HCT116 (cell line): Measurements from ENCODE around the gene TRIM50. TPM values are rescaled to one million over a fixed set of nuclear protein-coding genes. Genes with fewer than 3 reads are reported as not detected.
"Not testable (repeated sequence)": the region's sequence is repeated elsewhere in the genome, so short reads cannot be mapped to it uniquely, and the experiment has no call there.

Experiments used
- ATAC-seq: fragments of 200-7000 bp; cut with Tn5 transposase; 2 replicates; pipeline ENCODE4 v1.9.1; 2020; ENCODE audit warnings: mild to moderate bottlenecking, moderate library complexity
- BruUV-seq: library from RNA; stranded (reverse); fragments of 400-500 nt; replicated peaks from 2 replicates; lab custom pipeline; 2021; lab: Mats Ljungman, UMichigan
- CTCF ChIA-PET: fragments of 300-600 bp; sonication (Branson Sonifier 250); formaldehyde crosslinking; loops from one replicate; lab custom pipeline; 2021; ENCODE audit warnings: antibody characterized with exemption; lab: Charles Lee
- POLR2A ChIA-PET: fragments of 300-600, 350-600 bp; sonication (Branson Sonifier 250); formaldehyde crosslinking; loops from one replicate; lab custom pipeline; 2021; ENCODE audit warnings: antibody characterized with exemption; lab: Charles Lee
- RAD21 ChIA-PET, 2 experiments: fragments of 300-600 bp; sonication (Branson Sonifier 250); formaldehyde crosslinking; loops; one replicate each; lab custom pipeline; 2023; ENCODE audit warnings: low total read pairs in 2 of 2; ENCODE audit not compliant: uncharacterized antibody in 2 of 2, unreplicated experiment in 2 of 2, low non-redundant PET in 1 of 2; lab: Charles Lee
- DNase-seq: peaks from one replicate; pipeline ENCODE4 v3.0.0-alpha.2; 2010; ENCODE audit warnings: low read depth, low spot score
- H2AFZ ChIP-seq: fragments of 200-600 bp; shearing (Covaris generic), sonication (generic); 2 replicates; pipeline ENCODE4 v1.6.1; 2017; ENCODE audit warnings: low read depth, mixed run types, mixed read lengths, antibody characterized with exemption, low read length; ENCODE audit not compliant: poor library complexity, severe bottlenecking
- H3K27ac ChIP-seq: 2 replicates; pipeline ENCODE4 v1.5.1; 2012; ENCODE audit warnings: low read depth, low read length
- H3K27me3 ChIP-seq: fragments of 200-600 bp; sonication (generic); 2 replicates; pipeline ENCODE4 v1.6.1; 2016; ENCODE audit warnings: mixed run types, low read length, mixed read lengths; ENCODE audit not compliant: insufficient read depth
- H3K36me3 ChIP-seq, 2 experiments: fragments of 200-500 bp in 1 of 2; fragments of 200-600 bp in 1 of 2; sonication (Bioruptor generic) in 1 of 2; sonication (generic) in 1 of 2; 2 replicates each; pipeline versions ENCODE4 v1.5.1 to v1.6.1; 2014 to 2016; ENCODE audit warnings: low read length in 2 of 2, inconsistent platforms in 1 of 2, mixed read lengths in 1 of 2, mixed run types in 1 of 2; ENCODE audit not compliant: insufficient read depth in 2 of 2, control insufficient read depth in 1 of 2
- H3K4me1 ChIP-seq, 2 experiments: fragments of 200-600 bp in 1 of 2; sonication (generic) in 1 of 2; 2 replicates each; pipeline versions ENCODE4 v1.5.1 to v1.6.1; 2012 to 2017; ENCODE audit warnings: low read length in 2 of 2, inconsistent platforms in 1 of 2, mild to moderate bottlenecking in 1 of 2, mixed read lengths in 1 of 2, mixed run types in 1 of 2, moderate library complexity in 1 of 2; ENCODE audit not compliant: insufficient read depth in 2 of 2, control insufficient read depth in 1 of 2
- H3K4me2 ChIP-seq: fragments of 200-600 bp; sonication (generic); 2 replicates; pipeline ENCODE4 v1.6.1; 2017; ENCODE audit warnings: mixed run types, low read length, mixed read lengths
- H3K4me3 ChIP-seq, 2 experiments: fragments of 200-600 bp in 1 of 2; sonication (generic) in 1 of 2; replicated peaks in 1 of 2; 2 replicates each; pipeline ENCODE4 v1.5.1; 2011 to 2016; ENCODE audit warnings: low read length in 2 of 2, control low read depth in 1 of 2, low read depth in 1 of 2, mild to moderate bottlenecking in 1 of 2, mixed read lengths in 1 of 2, mixed run types in 1 of 2
- H3K79me2 ChIP-seq: fragments of 200-600 bp; sonication (generic); 2 replicates; pipeline ENCODE4 v1.6.1; 2017; ENCODE audit warnings: mild to moderate bottlenecking, mixed run types, low read length, moderate library complexity, mixed read lengths; ENCODE audit not compliant: insufficient read depth
- H3K9ac ChIP-seq: fragments of 200-600 bp; sonication (generic); 2 replicates; pipeline ENCODE4 v1.6.1; 2016; ENCODE audit warnings: low read length, mixed read lengths
- H3K9me2 ChIP-seq: fragments of 200-600 bp; sonication (generic), shearing (Covaris generic); 2 replicates; pipeline ENCODE4 v1.6.1; 2017; ENCODE audit warnings: mixed run types, mild to moderate bottlenecking, moderate library complexity; ENCODE audit not compliant: insufficient read depth
- H3K9me3 ChIP-seq, 2 experiments: fragments of 200-500 bp in 1 of 2; fragments of 200-600 bp in 1 of 2; sonication (Bioruptor generic) in 1 of 2; sonication (generic) in 1 of 2; 2 replicates each; pipeline ENCODE4 v1.6.1; 2014 to 2017; ENCODE audit warnings: low read length in 2 of 2, mixed read lengths in 2 of 2, inconsistent platforms in 1 of 2, low read depth in 1 of 2, mild to moderate bottlenecking in 1 of 2, mixed run types in 1 of 2, moderate library complexity in 1 of 2; ENCODE audit not compliant: control insufficient read depth in 1 of 2, insufficient read depth in 1 of 2
- H4K20me1 ChIP-seq: fragments of 200-600 bp; sonication (generic), shearing (Covaris generic); 2 replicates; pipeline ENCODE4 v1.6.1; 2017; ENCODE audit warnings: mixed run types, mild to moderate bottlenecking, moderate library complexity; ENCODE audit not compliant: insufficient read depth
- ATF3 ChIP-seq: IDR thresholded peaks from 2 replicates; pipeline ENCODE4 v1.6.1; 2012
- CBX3 ChIP-seq: IDR thresholded peaks from 2 replicates; pipeline ENCODE4 v1.6.1; 2012; ENCODE audit warnings: low read depth
- CEBPB ChIP-seq: IDR thresholded peaks from 2 replicates; pipeline ENCODE4 v1.6.1; 2012; ENCODE audit warnings: low read depth
- CTCF ChIP-seq, 3 experiments: fragments of 200-600 bp in 1 of 3; sonication (generic) in 1 of 3; IDR thresholded peaks in 2 of 3; conservative IDR thresholded peaks in 1 of 3; 2 replicates each; pipeline ENCODE4 v1.5.1; 2012 to 2017; ENCODE audit warnings: low read depth in 2 of 3, low read length in 2 of 3, antibody characterized with exemption in 1 of 3, borderline replicate concordance in 1 of 3, control low read depth in 1 of 3, mild to moderate bottlenecking in 1 of 3, mixed read lengths in 1 of 3, mixed run types in 1 of 3, moderate library complexity in 1 of 3; ENCODE audit not compliant: insufficient read depth in 1 of 3
- EGR1 ChIP-seq: IDR thresholded peaks from 2 replicates; pipeline ENCODE4 v1.6.1; 2012; ENCODE audit warnings: low read depth
- ELF1 ChIP-seq: IDR thresholded peaks from 2 replicates; pipeline ENCODE4 v1.6.1; 2012; ENCODE audit warnings: low read depth, borderline replicate concordance
- EZH2phosphoT487 ChIP-seq: fragments of 200-600 bp; IDR thresholded peaks from 2 replicates; pipeline ENCODE4 v1.6.1; 2018; ENCODE audit warnings: antibody characterized with exemption, borderline replicate concordance
- FOSL1 ChIP-seq: IDR thresholded peaks from 2 replicates; pipeline ENCODE4 v1.6.1; 2012; ENCODE audit warnings: low read depth
- JUND ChIP-seq: IDR thresholded peaks from 2 replicates; pipeline ENCODE4 v1.6.1; 2012
- MAX ChIP-seq: IDR thresholded peaks from 2 replicates; pipeline ENCODE4 v1.6.1; 2012
- POLR2A ChIP-seq: IDR thresholded peaks from 2 replicates; pipeline ENCODE4 v1.7.0; 2011; ENCODE audit warnings: borderline replicate concordance; ENCODE audit not compliant: insufficient read depth, insufficient read length; ENCODE audit errors: extremely low read depth
- POLR2AphosphoS5 ChIP-seq: IDR thresholded peaks from 2 replicates; pipeline ENCODE4 v1.6.1; 2011; ENCODE audit warnings: mild to moderate bottlenecking, low read depth, low read length, moderate library complexity
- RAD21 ChIP-seq: IDR thresholded peaks from 2 replicates; pipeline ENCODE4 v1.6.1; 2012; ENCODE audit warnings: low read depth, mild to moderate bottlenecking
- SIN3A ChIP-seq: IDR thresholded peaks from 2 replicates; pipeline ENCODE4 v1.6.1; 2012; ENCODE audit warnings: low read depth
- SP1 ChIP-seq: IDR thresholded peaks from 2 replicates; pipeline ENCODE4 v1.6.1; 2012; ENCODE audit warnings: low read depth
- SRF ChIP-seq: IDR thresholded peaks from 2 replicates; pipeline ENCODE4 v1.6.1; 2012; ENCODE audit warnings: low read depth
- TCF7L2 ChIP-seq: IDR thresholded peaks from 2 replicates; pipeline ENCODE4 v1.7.0; 2011; ENCODE audit warnings: borderline replicate concordance, inconsistent platforms; ENCODE audit not compliant: insufficient read depth, insufficient read length; ENCODE audit errors: extremely low read depth
- YY1 ChIP-seq: IDR thresholded peaks from 2 replicates; pipeline ENCODE4 v1.6.1; 2011; ENCODE audit warnings: low read length, low read depth, moderate library complexity, mild to moderate bottlenecking; ENCODE audit not compliant: insufficient replicate concordance; ENCODE audit errors: extremely low read depth
- ZFX ChIP-seq: fragments of 450-650 bp; IDR thresholded peaks from 2 replicates; pipeline ENCODE4 v1.6.1; 2017
- intact Hi-C: fragments of 100-400 bp; cut with micrococcal nuclease; formaldehyde crosslinking; loops from 2 replicates; pipeline ENCODE4 v1.10.0; 2022
- total RNA-seq: library from RNA; stranded (reverse); gene quantifications from one replicate; pipeline ENCODE4 v1.2.1, GENCODE V29; 2021; ENCODE audit not compliant: unreplicated experiment

The TRIM50 gene
- total RNA-seq, 1 experiment from 2014 or later: not detected

- peaks cover 9 to 21% of the 10 kb centered on the region in 2 experiments for H3K4me1 ChIP-seq
- H3K9ac ChIP-seq, intact Hi-C loops, H4K20me1 ChIP-seq, RAD21 ChIA-PET, DNase-seq, H3K27ac ChIP-seq, BruUV-seq, H3K4me3 ChIP-seq, CTCF ChIA-PET, POLR2A ChIA-PET, H2AFZ ChIP-seq, ATAC-seq, H3K27me3 ChIP-seq, H3K4me2 ChIP-seq, H3K9me2 ChIP-seq, H3K9me3 ChIP-seq: not testable (repeated sequence)
- peaks cover 31% of the 10 kb centered on the region for H3K79me2 ChIP-seq
- H3K36me3 ChIP-seq: peaks cover 9 to 19% of the 10 kb centered on the region in 2 experiments; a peak in 3 of 4 replicates
Observed at GRCh38 chr7:73304612-73305387, 23.1 kb downstream of the TRIM50 start.

GRCh38 chr7:73304071-73304470 lies 23.8 kb downstream of the TRIM50 start:
- Histone ChIP-seq H3K4me1 (peaks cover 5 to 16% of the 10 kb centered on the region in 2 experiments), H4K20me1 (no peaks in the 10 kb centered on the region), H3K27ac (no peak overlapping the region), H3K27me3 (no peaks in the 10 kb centered on the region), H3K4me3 (no peak overlapping the region), H3K4me2 (no peak overlapping the region), H3K9me3 (no peaks in the 10 kb centered on the region), H2AFZ (no peak overlapping the region), H3K9me2 (no peaks in the 10 kb centered on the region), H3K79me2 (peaks cover 31% of the 10 kb centered on the region), H3K36me3 (peaks cover 9 to 19% of the 10 kb centered on the region in 2 experiments; a peak in 3 of 4 replicates), H3K9ac (no peak overlapping the region)
- ATAC-seq: no peak
- no peak for TF ChIP-seq SIN3A
- TF ChIP-seq YY1: no peak
- TF ChIP-seq ELF1: no peak
- TF ChIP-seq MAX: no peak
- no peak for TF ChIP-seq ATF3
- TF ChIP-seq CTCF (IDR thresholded peaks at IDR 0.05 in 2 of 3, conservative IDR thresholded peaks at IDR 0.05 in 1 of 3; ENCODE audit: borderline replicate concordance in 1 of 3, insufficient read depth in 1 of 3, low read depth in 2 of 3, low read length in 2 of 3): no peak
- TF ChIP-seq RAD21: no peak
- no peak for TF ChIP-seq POLR2AphosphoS5
- TF ChIP-seq EZH2phosphoT487: no peak
- no peak for TF ChIP-seq CBX3
- TF ChIP-seq JUND: no peak
- TF ChIP-seq SRF: no peak
- TF ChIP-seq CEBPB: no peak
- TF ChIP-seq POLR2A: no peak
- TF ChIP-seq SP1: no peak
- TF ChIP-seq ZFX: no peak
- TF ChIP-seq EGR1: no peak
- TF ChIP-seq TCF7L2: no peak
- TF ChIP-seq FOSL1: no peak
- ChIA-PET RAD21 (no interaction called here), POLR2A (no interaction called here), CTCF (no interaction called here)
- no peak for DNase-seq
- intact Hi-C loops: no loop called here
- no TSS peak for BruUV-seq
